GM12801 (cell line): Measurements from ENCODE around the gene CHN2.

Experiments
- CTCF ChIP-seq: IDR thresholded peaks from one replicate; pipeline ENCODE4 v1.5.1; 2011; ENCODE audit warnings: control low read depth; ENCODE audit not compliant: insufficient read length; ENCODE audit errors: extremely low read depth

Gene CHN2

DNA sequence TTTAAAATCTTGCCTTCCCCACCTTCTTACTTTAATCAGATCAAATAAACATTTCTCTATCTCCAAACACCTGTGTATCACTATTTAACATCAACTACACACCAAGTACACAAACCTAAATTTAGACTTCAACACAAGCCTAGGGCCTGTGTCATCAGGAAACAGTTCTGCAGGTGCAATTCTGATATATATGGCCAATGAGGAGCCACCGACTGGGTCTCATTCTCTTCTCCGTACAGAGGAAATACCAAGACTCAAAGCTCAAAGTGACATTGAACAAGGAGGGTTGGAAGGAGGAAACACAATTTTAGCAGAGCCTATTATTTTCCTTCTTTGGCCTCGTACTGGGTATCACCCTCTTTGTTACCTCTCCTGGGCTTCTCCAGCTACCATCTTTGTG, 216.4 kb downstream of the CHN2 start:
- no peak for TF ChIP-seq CTCF

GRCh38 chr7:29412912-29413311, 218.3 kb downstream of the CHN2 start:
- TF ChIP-seq CTCF, result no peak

GRCh38 chr7:29413626-29414136, 219.1 kb downstream of the CHN2 start:
- TF ChIP-seq CTCF, result no peak

DNA sequence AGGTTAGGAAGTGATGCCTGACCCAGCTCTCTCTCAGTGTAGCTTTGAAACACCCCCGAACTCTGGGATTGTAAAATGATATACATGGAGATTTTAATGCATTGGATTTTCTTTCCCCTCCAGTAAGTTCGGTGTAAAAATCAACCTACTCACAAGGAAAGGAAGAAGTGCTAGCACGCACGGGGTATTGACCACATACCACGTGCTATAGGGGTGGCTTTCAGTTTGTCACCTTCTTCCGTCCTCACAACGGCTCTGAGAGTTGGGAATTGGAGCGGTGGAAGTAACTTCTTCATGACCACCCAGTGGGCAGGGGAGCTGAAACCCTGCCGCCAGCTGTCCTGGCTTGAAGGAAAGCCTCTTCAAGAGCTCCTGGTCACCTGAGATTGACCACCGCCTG, 219.6 kb downstream of the CHN2 start:
- no peak for TF ChIP-seq CTCF

DNA sequence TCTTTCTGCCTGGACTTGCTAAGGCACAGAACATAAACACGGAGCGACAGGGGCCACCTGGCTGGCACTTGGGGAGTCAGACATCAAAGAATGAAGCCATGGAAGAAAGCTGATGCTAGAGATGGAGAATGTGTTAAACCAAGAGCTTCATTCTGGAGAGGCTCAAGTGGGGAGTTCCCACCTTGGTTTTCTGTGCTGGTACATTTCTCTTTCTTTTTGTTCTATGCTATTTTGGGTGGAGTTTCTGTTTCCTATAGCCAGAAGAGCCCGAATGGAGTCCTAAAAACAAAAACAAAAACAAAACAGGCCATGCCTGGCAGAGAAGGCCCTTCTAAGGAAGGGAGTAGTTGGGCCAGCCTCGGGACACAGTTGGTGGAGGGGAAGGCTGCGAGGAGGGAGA, 220.6 kb downstream of the CHN2 start:
- TF ChIP-seq CTCF, result no peak

GRCh38 chr7:29416276-29416937, 221.8 kb downstream of the CHN2 start:
- no peak for TF ChIP-seq CTCF

DNA sequence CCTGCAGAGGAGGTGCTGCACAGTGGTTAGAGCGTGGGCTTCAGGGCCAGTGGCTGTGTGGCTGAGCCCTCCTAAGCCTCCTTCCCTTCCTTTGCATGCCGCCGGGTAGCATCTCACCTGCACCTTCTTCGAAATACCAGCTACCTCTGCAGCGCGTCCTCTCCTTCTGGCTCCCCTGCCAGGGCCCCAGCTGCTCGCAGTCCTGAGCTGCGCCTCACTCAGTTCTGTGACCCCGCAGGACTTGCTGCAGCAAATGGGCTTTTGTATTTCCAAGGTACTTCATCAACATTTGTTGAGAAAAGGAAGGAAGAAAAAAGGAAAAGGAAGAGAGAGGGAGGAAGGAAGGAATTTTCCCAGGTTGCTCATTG, 222.3 kb downstream of the CHN2 start:
- TF ChIP-seq CTCF, result no peak
